ENCODE measurements around the gene ZNF888.
"Not testable (repeated sequence)": the region's sequence is repeated elsewhere in the genome, so short reads cannot be mapped to it uniquely, and the experiment has no call there.

Gene ZNF888

DNA sequence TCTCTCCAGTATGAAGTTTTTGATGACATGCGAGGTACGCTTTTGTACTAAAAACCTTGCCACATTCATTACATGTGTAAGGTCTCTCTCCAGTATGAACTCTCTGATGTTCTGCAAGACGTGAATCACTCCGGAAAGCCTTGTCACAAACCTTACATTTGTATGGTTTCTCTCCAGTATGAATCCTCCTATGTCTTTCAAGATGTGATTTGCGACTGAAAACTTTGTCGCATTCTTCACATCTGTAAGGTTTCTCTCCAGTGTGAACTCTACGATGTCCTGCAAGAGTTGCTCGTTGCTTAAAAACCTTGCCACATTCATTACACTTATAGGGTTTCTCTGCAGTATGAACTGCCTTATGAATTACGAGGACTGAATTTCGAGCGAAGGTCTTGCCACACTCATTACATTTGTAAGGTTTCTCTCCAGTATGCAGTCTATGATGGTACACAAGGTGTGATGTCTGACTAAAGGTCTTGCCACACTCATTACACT lies 42.3 kb downstream of the ZNF888 start:
- DNase-seq (ENCODE audit: low read depth in 3 of 3) = no peak

DNA sequence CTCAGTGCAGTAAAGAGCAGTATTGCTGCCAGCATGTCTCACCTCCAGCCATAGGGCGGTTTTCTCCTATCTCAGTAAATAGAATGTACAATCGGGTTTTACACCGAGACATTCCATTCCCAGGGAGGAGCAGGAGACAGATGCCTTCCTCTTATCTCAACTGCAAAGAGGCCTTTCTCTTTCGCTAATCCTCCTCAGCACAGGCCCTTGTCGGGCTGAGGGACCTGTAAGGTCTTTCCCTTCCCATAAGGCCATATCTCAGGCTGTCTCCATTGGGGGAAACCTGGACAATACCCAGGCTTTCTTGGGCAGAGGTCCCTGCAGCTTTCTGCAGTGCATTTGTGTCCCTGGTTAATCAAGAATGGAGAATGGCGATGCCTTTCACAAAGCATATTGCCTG lies 50.2 kb downstream of the ZNF888 start:
- DNase-seq (ENCODE audit: low read depth in 3 of 3) = not testable (repeated sequence)

DNA sequence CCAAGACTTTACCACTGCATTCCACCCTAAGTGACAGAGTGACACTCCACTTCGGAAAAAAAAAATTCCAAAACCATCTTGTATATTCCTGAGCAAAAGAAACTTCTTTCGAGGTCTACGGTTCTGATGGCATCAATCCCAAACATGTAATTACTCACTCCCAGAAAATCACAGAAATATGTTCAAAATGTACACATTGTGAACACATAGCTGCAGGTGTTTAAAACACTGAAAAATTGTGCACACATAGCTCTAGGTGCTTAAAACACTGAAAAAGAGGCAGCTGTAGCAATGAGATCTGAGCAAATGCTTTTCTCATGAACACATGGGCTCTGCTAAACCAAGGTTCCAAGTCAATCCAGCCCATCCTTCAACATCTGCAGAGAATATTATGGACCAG lies 51.8 kb downstream of the ZNF888 start:
- DNase-seq (ENCODE audit: low read depth in 3 of 3) = no peak

DNA sequence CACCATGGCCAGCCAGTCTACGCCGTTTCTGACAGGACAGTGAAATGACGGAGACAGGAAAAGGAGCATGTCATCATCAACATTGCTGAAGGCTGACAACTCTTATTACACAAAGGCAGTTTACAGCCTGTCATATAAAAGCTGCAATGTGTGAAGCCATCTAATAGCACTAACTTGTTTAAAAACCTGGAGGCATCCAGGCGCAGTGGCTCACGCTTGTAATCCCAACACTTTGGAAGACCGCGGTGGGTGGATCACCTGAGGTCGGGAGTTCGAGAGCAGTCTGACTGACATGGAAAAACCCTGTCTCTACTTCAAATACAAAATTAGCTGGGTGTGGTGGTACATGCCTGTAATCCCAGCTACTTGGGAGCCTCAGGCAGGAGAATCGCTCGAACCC lies 55.2 kb downstream of the ZNF888 start:
- DNase-seq (ENCODE audit: low read depth in 3 of 3) = not testable (repeated sequence)

DNA sequence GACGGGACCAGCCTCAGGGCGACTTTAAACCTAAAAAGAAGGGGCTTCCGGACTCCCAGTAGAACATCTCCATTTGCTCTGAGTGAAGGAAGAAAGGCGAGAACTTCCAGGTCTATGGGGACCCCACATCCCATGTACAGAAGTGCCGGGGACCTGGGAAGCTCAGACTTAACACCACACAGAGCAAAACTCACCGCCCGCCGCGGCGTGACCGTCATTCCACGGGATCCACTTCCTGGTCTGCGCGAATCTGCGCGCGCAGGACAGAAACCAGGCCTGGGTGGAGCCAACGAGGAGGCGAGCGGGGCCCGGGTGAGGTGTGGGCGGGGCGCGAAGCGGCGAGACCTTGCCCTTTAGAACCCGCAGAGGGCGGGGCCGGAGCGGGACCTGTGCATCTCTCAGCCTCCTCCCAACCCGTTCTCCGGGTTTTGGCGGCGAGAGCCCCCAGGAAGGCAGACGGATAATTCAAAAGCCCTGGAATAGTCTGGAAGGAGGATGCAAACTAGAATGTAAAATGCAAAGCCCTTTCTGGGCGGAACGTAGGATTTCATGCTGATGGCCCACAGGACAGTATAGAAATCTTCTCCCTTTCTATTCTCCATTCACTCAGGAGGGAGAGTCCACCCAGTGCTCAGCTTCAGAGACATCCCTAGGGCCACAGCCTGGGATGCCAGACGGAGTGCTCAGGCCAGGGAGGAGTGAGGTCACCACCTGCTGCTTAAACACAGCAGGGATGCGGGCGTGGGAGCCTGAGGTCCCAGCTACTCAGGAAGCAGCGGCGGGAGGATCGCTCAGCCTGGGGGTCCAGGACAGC lies 65.6 kb downstream of the ZNF888 start, which contains the start of gene ZNF468:
Gene ZNF468, minus strand, starts transcription at position 242 of the 814 bp plus-strand sequence. CDS start 3,347 bp downstream, outside the sequence.
- peak; percentile 40 to 56 (median 46) for DNase-seq (ENCODE audit: low read depth in 3 of 3)

DNA sequence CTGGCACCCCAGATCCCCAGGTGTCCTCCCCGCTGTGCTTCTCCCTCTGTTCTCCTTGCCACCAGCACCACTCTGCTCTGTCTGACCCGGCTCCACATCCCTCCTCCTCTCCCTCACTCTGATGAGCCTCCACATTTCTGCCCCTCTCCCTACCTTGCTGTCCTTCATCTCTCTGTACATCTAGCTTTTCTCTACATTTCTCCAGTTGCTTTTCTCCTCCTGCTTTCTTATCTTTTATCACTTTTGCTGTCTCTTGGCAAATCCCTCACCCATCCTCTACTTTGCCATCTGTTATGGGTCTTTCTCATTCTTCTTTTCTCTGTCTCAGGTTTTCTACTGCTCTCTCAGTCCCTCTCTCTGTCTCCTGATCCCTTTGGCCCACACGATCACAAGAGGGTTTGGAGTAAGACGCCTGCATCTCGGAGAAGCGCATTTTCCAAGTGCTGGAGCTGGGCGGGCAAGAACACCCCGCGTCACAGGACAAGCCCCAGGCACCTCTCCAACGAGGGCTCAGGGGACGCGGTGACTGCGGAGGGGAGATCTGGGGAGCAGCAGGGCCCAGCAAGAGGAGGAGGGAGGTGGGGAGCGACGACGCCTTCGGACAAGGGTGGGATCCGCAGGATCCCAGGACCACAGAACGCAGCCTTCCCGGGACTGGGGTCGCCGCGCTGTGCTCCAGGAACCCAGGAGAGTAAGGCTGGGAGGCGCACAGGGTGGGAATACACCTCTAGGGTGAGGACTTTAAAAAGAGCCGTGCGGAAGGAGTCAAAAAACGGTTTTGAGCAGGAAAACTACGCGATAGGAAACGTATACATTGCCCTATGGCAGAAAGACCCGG lies 66.5 kb downstream of the ZNF888 start:
- DNase-seq (ENCODE audit: low read depth in 3 of 3) = not testable (repeated sequence)

Data from stimulated activated CD4-positive, alpha-beta T cell treated with anti-CD3 and anti-CD28 coated beads, TNF-alpha, amount 100 ng/mL, for 4 hours (primary cell).